NB4 (cell line): ENCODE results near the gene TOP3B.

ENCODE experiments used
- MYC ChIP-seq: IDR thresholded peaks from 2 replicates; pipeline ENCODE4 v1.6.1; 2011; ENCODE audit warnings: low read depth, low read length
- POLR2A ChIP-seq: IDR thresholded peaks from 2 replicates; pipeline ENCODE4 v1.6.1; 2011; ENCODE audit warnings: mild to moderate bottlenecking; ENCODE audit not compliant: insufficient read length; ENCODE audit errors: extremely low read depth
- TF ChIP-seq, protein P1 (sequence below): IDR thresholded peaks from one replicate; pipeline ENCODE4 v1.5.1; 2012; ENCODE audit warnings: low read depth, low read length

DNA sequence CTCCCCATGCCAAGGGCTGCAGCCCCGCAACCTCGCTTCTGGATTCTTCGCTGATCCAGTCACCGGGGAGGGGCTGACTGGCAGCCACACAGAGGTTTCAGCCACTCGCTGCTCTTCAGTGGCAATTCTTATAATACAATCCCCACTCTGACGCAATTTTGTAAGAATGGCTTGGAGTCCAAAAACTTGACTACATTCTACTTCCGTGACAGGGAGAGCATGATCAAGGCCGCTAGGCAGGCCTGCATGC is 44.8 kb downstream of the TOP3B start:
- TF ChIP-seq, protein P1, sequence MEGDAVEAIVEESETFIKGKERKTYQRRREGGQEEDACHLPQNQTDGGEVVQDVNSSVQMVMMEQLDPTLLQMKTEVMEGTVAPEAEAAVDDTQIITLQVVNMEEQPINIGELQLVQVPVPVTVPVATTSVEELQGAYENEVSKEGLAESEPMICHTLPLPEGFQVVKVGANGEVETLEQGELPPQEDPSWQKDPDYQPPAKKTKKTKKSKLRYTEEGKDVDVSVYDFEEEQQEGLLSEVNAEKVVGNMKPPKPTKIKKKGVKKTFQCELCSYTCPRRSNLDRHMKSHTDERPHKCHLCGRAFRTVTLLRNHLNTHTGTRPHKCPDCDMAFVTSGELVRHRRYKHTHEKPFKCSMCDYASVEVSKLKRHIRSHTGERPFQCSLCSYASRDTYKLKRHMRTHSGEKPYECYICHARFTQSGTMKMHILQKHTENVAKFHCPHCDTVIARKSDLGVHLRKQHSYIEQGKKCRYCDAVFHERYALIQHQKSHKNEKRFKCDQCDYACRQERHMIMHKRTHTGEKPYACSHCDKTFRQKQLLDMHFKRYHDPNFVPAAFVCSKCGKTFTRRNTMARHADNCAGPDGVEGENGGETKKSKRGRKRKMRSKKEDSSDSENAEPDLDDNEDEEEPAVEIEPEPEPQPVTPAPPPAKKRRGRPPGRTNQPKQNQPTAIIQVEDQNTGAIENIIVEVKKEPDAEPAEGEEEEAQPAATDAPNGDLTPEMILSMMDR: no peak
- TF ChIP-seq MYC: no peak
- no peak for TF ChIP-seq POLR2A
